Lower lobe of right lung (tissue), 2 donors: ENCODE measurements around the gene WSCD1. TPM values are rescaled to one million over a fixed set of nuclear protein-coding genes. Genes with fewer than 3 reads are reported as not detected.

Experiments
- ATAC-seq, 2 donors: fragments of 200-7000 bp; cut with Tn5 transposase; one replicate each; pipeline ENCODE4 v1.9.1; 2020 to 2022; ENCODE audit warnings: mild to moderate bottlenecking in 2 of 2, moderate library complexity in 2 of 2
- DNase-seq: peaks from one replicate; pipeline ENCODE4 v3.0.0-alpha.2; 2020
- H3K27ac ChIP-seq: fragments of 200-600 bp; one replicate; pipeline ENCODE4 v1.8.0; 2022
- H3K27me3 ChIP-seq: fragments of 200-600 bp; one replicate; pipeline ENCODE4 v1.8.0; 2022; ENCODE audit warnings: low read depth
- H3K36me3 ChIP-seq: fragments of 200-600 bp; one replicate; pipeline ENCODE4 v1.8.0; 2022; ENCODE audit warnings: mild to moderate bottlenecking
- H3K4me1 ChIP-seq: fragments of 200-600 bp; one replicate; pipeline ENCODE4 v1.8.0; 2022
- H3K4me3 ChIP-seq: fragments of 200-600 bp; one replicate; pipeline ENCODE4 v1.8.0; 2022; ENCODE audit warnings: mild to moderate bottlenecking
- H3K9me3 ChIP-seq: fragments of 200-600 bp; one replicate; pipeline ENCODE4 v1.8.0; 2022
- CTCF ChIP-seq: fragments of 200-600 bp; IDR thresholded peaks from one replicate; pipeline ENCODE4 v1.8.0; 2022; ENCODE audit warnings: antibody characterized with exemption, mild to moderate bottlenecking
- intact Hi-C: fragments of 100-400 bp; cut with DNase I; formaldehyde crosslinking; loops from one replicate; pipeline ENCODE4 v1.11.0; 2022
- total RNA-seq: library from RNA; stranded (reverse); fragmentation: NEBNext Ultra II Directional; extraction: Animal tissue kit (Norgen Biotek cat#: 25700); gene quantifications from one replicate; pipeline ENCODE4 v1.2.1, GENCODE V29; 2021
- donor health status: DM: no; HTN: yes; CAD: no; lungs with severe emphysema.

WSCD1 gene
- total RNA-seq, 1 donor from 2014 or later: 3.6 TPM

GRCh38 chr17:6157716-6158115 lies 87.5 kb downstream of the WSCD1 start:
- Histone ChIP-seq H3K4me3 (no peak overlapping the region), H3K4me1 (no peaks in the 10 kb centered on the region), H3K27me3 (no peaks in the 10 kb centered on the region), H3K36me3 (no peaks in the 10 kb centered on the region), H3K9me3 (no peaks in the 10 kb centered on the region), H3K27ac (no peak overlapping the region)
- intact Hi-C loops: no loop called here
- no peak for ATAC-seq
- TF ChIP-seq CTCF: no peak
- no peak for DNase-seq

GRCh38 chr17:6159541-6160231 lies 89.5 kb downstream of the WSCD1 start:
- no peak for DNase-seq
- Histone ChIP-seq H3K4me3 (no peak overlapping the region), H3K9me3 (no peaks in the 10 kb centered on the region), H3K27ac (no peak overlapping the region), H3K4me1 (no peaks in the 10 kb centered on the region), H3K27me3 (no peaks in the 10 kb centered on the region), H3K36me3 (no peaks in the 10 kb centered on the region)
- no peak for ATAC-seq
- intact Hi-C loops: no loop called here
- TF ChIP-seq CTCF: no peak

GRCh38 chr17:6160232-6160555 lies 90.0 kb downstream of the WSCD1 start:
- ATAC-seq (no peak), DNase-seq (no peak)
- TF ChIP-seq CTCF: no peak
- no peaks in the 10 kb centered on the region for H3K9me3 ChIP-seq
- intact Hi-C loops: no loop called here
- H3K4me3 ChIP-seq: no peak overlapping the region
- H3K27ac ChIP-seq: no peak overlapping the region
- H3K4me1 ChIP-seq: no peaks in the 10 kb centered on the region
- no peaks in the 10 kb centered on the region for H3K36me3 ChIP-seq
- H3K27me3 ChIP-seq: no peaks in the 10 kb centered on the region

GRCh38 chr17:6160911-6161855 lies 91.0 kb downstream of the WSCD1 start:
- DNase-seq: no peak

GRCh38 chr17:6162216-6162615 lies 92.0 kb downstream of the WSCD1 start:
- ATAC-seq: no peak
- no peak overlapping the region for H3K27ac ChIP-seq
- no peak for DNase-seq
- H3K4me3 ChIP-seq: no peak overlapping the region
- H3K36me3 ChIP-seq: no peaks in the 10 kb centered on the region
- no peaks in the 10 kb centered on the region for H3K27me3 ChIP-seq
- intact Hi-C loops: no loop called here
- no peaks in the 10 kb centered on the region for H3K9me3 ChIP-seq
- no peaks in the 10 kb centered on the region for H3K4me1 ChIP-seq
- no peak for TF ChIP-seq CTCF

More at GRCh38 chr17:6160911-6161855, 91.0 kb downstream of the WSCD1 start:
- no peak for ATAC-seq
- no peak overlapping the region for H3K4me3 ChIP-seq
- TF ChIP-seq CTCF: no peak
- no peaks in the 10 kb centered on the region for H3K27me3 ChIP-seq
- intact Hi-C loops: no loop called here
- no peak overlapping the region for H3K27ac ChIP-seq
- H3K36me3 ChIP-seq: no peaks in the 10 kb centered on the region
- H3K9me3 ChIP-seq: no peaks in the 10 kb centered on the region
- H3K4me1 ChIP-seq: no peaks in the 10 kb centered on the region
